HuH-7 (cell line): Measurements from ENCODE around the gene NFKBIE.

Source experiments
- DNase-seq: peaks from one replicate; pipeline ENCODE4 v3.0.0; 2011; ENCODE audit warnings: low spot score

Gene NFKBIE

GRCh38 chr6:44257753-44258324 lies 7.5 kb downstream of the NFKBIE start:
- DNase-seq, result no peak

GRCh38 chr6:44257025-44257752 lies 8.2 kb downstream of the NFKBIE start, which contains the start of gene SLC35B2:
TSS of gene SLC35B2 (minus strand) at chr6:44257528. CDS start at chr6:44257410, 118 bp downstream.
- peak; percentile 82 for DNase-seq

- no peak for DNase-seq
Measured at GRCh38 chr6:44256775-44257024, 8.7 kb downstream of the NFKBIE start.

GRCh38 chr6:44255871-44256774 lies 9.2 kb downstream of the NFKBIE start:
- DNase-seq, result no peak

GRCh38 chr6:44255105-44255808 lies 10.1 kb downstream of the NFKBIE start:
- no peak for DNase-seq

GRCh38 chr6:44254191-44255104 lies 10.9 kb downstream of the NFKBIE start:
- DNase-seq, result no peak

- no peak for DNase-seq
Measured at GRCh38 chr6:44253307-44254101, 11.8 kb downstream of the NFKBIE start.

GRCh38 chr6:44251576-44252524 lies 13.5 kb downstream of the NFKBIE start:
- DNase-seq, result no peak

GRCh38 chr6:44250718-44251123 lies 14.6 kb downstream of the NFKBIE start:
- DNase-seq, result no peak

- DNase-seq, result no peak
Measured at GRCh38 chr6:44250067-44250717, 15.2 kb downstream of the NFKBIE start.

- no peak for DNase-seq
Measured at GRCh38 chr6:44249082-44249748, 16.1 kb downstream of the NFKBIE start.

GRCh38 chr6:44248579-44248978 lies 16.8 kb downstream of the NFKBIE start:
- no peak for DNase-seq

- no peak for DNase-seq
Measured at GRCh38 chr6:44247338-44248302, 17.7 kb downstream of the NFKBIE start.

GRCh38 chr6:44246663-44247337 lies 18.6 kb downstream of the NFKBIE start, which contains the start of gene HSP90AB1:
TSS of gene HSP90AB1 (plus strand) at chr6:44247101. CDS start at chr6:44248630, 1,529 bp downstream.
- peak; percentile 92 for DNase-seq

- DNase-seq, result peak; percentile 84
Measured at GRCh38 chr6:44245912-44246662, 19.3 kb downstream of the NFKBIE start.
